ENCODE data around the gene KRT9.

DNA sequence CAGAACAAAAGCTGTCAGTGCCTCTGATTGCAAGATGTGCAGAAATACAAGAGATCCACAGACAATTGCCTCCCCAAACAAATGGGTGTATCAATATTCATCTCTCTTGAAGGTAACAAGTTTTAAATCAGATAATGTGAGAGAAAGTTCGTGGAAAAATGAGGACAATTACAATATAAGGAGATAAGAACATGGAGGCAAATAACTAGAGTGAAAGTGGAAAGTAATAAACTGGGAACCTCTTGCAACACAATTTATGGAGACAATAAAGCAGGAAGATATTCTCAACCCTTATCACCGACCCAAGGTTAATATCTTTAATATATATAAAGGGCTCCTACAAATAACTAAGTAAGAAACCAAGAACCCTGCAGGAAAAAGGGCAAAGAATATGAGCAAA, 29.5 kb downstream of the KRT9 start:
- TF ChIP-seq, protein P1, sequence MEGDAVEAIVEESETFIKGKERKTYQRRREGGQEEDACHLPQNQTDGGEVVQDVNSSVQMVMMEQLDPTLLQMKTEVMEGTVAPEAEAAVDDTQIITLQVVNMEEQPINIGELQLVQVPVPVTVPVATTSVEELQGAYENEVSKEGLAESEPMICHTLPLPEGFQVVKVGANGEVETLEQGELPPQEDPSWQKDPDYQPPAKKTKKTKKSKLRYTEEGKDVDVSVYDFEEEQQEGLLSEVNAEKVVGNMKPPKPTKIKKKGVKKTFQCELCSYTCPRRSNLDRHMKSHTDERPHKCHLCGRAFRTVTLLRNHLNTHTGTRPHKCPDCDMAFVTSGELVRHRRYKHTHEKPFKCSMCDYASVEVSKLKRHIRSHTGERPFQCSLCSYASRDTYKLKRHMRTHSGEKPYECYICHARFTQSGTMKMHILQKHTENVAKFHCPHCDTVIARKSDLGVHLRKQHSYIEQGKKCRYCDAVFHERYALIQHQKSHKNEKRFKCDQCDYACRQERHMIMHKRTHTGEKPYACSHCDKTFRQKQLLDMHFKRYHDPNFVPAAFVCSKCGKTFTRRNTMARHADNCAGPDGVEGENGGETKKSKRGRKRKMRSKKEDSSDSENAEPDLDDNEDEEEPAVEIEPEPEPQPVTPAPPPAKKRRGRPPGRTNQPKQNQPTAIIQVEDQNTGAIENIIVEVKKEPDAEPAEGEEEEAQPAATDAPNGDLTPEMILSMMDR (conservative IDR thresholded peaks at IDR 0.05 in 1 of 2, IDR thresholded peaks at IDR 0.05 in 1 of 2; ENCODE audit: low read depth in 1 of 2, low read length in 2 of 2): no peak
- TF ChIP-seq EZH2 (IDR thresholded peaks at IDR 0.05; ENCODE audit: low read length, missing control alignments): no peak
